NB4 (cell line): ENCODE data around the gene CAPN12.

Experiments
- DNase-seq: peaks from one replicate; pipeline ENCODE4 v3.0.0; 2010; ENCODE audit warnings: low read depth
- H3K4me3 ChIP-seq: one replicate; pipeline ENCODE4 v1.5.1; 2011; ENCODE audit warnings: mild to moderate bottlenecking, low read depth, low read length, moderate library complexity
- MYC ChIP-seq: IDR thresholded peaks from 2 replicates; pipeline ENCODE4 v1.6.1; 2011; ENCODE audit warnings: low read depth, low read length
- POLR2A ChIP-seq: IDR thresholded peaks from 2 replicates; pipeline ENCODE4 v1.6.1; 2011; ENCODE audit warnings: mild to moderate bottlenecking; ENCODE audit not compliant: insufficient read length; ENCODE audit errors: extremely low read depth
- TF ChIP-seq, protein P1 (sequence below): IDR thresholded peaks from one replicate; pipeline ENCODE4 v1.5.1; 2012; ENCODE audit warnings: low read depth, low read length
- TF ChIP-seq, protein P2 (sequence below): IDR thresholded peaks from 2 replicates; pipeline ENCODE4 v1.6.1; 2011; ENCODE audit warnings: low read depth, low read length

CAPN12 gene

DNA sequence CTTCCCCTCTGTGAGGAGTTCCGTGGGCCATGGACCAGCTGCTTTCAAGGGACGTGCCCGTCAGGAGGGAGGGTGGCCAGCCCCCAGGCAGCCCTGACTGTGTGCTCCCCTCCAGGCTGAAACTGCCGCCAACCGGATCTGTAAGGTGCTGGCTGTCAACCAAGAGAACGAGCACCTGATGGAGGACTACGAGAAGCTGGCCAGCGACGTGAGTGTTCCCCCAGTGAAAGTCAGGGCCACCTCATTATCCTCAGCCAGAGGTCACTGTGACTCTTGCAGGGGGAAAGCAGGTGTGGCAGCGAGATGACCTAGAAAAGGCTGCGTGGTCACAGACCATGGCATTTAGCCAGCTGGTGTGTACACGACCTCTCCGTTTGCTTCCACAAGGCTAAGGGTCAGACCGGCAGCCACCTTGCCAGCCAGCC lies 29.9 kb downstream of the CAPN12 start:
- no peak for DNase-seq
- H3K4me3 ChIP-seq: no peak overlapping the region
- no peak for TF ChIP-seq MYC
- TF ChIP-seq, protein P1, sequence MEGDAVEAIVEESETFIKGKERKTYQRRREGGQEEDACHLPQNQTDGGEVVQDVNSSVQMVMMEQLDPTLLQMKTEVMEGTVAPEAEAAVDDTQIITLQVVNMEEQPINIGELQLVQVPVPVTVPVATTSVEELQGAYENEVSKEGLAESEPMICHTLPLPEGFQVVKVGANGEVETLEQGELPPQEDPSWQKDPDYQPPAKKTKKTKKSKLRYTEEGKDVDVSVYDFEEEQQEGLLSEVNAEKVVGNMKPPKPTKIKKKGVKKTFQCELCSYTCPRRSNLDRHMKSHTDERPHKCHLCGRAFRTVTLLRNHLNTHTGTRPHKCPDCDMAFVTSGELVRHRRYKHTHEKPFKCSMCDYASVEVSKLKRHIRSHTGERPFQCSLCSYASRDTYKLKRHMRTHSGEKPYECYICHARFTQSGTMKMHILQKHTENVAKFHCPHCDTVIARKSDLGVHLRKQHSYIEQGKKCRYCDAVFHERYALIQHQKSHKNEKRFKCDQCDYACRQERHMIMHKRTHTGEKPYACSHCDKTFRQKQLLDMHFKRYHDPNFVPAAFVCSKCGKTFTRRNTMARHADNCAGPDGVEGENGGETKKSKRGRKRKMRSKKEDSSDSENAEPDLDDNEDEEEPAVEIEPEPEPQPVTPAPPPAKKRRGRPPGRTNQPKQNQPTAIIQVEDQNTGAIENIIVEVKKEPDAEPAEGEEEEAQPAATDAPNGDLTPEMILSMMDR: no peak
- TF ChIP-seq POLR2A: no peak

DNA sequence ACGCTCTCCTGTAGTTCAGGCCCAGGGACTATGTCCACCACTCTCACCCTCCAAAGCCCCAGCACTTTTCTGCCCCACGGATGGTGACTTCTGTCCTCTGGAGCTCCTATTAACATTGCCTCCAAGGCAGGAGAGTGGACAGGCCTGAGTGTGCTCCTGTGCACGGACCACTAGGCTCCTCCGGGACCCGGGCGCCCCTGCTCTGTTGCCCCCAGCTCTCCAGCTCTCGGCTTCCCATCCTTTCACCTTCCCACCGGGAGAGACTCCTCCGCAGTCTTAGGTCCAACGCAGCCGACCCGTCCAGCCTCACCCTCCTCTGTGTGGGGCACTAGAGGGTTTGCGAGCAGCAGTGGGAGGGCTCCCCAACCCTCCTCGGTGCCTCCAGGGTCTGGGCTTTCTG lies 30.4 kb downstream of the CAPN12 start:
- H3K4me3 ChIP-seq: no peak overlapping the region
- no peak for TF ChIP-seq MYC
- TF ChIP-seq, protein P2, sequence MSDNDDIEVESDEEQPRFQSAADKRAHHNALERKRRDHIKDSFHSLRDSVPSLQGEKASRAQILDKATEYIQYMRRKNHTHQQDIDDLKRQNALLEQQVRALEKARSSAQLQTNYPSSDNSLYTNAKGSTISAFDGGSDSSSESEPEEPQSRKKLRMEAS: no peak
- no peak for DNase-seq

DNA sequence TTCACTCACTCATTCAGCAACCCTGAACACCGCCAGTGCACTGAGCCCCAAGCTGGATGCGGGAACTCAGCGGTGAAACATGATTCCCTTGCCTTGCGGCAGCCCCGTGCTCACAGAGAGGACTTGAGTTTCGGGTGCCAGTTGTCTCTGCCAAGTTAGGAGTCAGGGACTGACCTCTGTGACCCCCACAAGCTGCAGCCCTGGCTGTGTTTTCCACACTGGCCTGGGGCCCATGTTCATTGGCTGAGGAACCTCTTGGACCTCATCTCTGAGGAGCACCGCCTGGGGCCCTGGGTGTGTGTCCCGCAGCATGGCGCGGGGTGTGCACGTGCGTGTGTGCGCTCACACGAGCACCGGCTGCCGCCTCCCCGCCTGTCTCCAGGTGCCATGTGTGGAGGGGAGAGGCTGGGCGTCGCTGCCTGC lies 31.0 kb downstream of the CAPN12 start:
- H3K4me3 ChIP-seq: no peak overlapping the region
- TF ChIP-seq, protein P1: no peak
- TF ChIP-seq, protein P2: no peak
- TF ChIP-seq POLR2A: no peak
- DNase-seq: no peak

DNA sequence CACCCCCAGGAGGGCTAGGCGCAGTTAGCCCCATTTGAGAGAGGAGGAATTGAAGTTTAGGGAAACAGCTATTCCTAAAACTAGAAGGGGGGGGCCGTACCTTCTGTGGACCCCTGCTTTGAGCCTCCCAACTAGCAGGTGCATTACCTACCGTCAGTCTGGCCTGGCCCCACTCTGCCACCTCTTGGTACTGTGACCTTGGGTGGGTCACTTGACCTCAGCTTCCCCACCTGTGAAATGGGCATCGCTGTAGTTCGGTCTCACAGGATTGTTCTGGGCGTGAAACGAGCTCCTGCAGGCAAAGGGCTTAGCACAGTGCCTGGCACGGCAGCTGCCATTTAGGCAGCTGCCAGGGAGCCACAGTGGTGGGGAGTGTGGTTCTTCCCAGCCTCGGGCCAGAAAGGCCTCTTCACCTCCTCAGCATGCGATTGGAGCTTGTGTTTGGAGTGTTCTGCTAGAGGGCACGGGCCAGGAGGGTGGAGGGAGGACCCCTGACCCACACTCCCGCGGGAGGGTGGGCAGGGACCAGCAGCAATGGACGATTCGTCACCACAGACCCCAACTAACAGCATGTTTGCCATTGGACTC lies 32.0 kb downstream of the CAPN12 start:
- no peak for DNase-seq
- no peak for TF ChIP-seq POLR2A
- TF ChIP-seq, protein P1: no peak
- TF ChIP-seq, protein P2: no peak
- no peak for TF ChIP-seq MYC
- no peak overlapping the region for H3K4me3 ChIP-seq

DNA sequence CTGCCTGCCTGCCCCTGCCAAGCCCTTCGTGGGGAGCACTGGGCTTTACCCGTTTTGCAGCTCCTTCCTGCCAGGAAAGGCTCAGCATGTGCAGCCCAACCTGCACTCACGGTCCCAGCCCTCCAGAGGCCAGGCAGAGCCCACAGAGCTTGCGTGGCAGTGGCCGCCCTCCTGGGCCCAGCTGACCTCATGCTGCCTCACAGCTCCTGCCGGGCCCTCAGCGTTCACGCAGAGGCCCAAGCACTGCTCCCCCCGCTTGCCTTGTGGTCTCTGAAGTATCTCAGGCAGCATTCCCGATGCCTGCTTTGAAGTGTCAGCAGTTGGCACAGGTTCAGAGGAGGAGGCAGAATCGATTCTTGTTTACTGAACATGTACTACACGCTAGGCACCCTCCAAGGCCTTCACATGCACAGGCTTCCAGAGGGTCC lies 32.5 kb downstream of the CAPN12 start:
- H3K4me3 ChIP-seq: no peak overlapping the region
- TF ChIP-seq MYC (no peak), POLR2A (no peak)
- TF ChIP-seq, protein P2: no peak
- TF ChIP-seq, protein P1: no peak
- no peak for DNase-seq

DNA sequence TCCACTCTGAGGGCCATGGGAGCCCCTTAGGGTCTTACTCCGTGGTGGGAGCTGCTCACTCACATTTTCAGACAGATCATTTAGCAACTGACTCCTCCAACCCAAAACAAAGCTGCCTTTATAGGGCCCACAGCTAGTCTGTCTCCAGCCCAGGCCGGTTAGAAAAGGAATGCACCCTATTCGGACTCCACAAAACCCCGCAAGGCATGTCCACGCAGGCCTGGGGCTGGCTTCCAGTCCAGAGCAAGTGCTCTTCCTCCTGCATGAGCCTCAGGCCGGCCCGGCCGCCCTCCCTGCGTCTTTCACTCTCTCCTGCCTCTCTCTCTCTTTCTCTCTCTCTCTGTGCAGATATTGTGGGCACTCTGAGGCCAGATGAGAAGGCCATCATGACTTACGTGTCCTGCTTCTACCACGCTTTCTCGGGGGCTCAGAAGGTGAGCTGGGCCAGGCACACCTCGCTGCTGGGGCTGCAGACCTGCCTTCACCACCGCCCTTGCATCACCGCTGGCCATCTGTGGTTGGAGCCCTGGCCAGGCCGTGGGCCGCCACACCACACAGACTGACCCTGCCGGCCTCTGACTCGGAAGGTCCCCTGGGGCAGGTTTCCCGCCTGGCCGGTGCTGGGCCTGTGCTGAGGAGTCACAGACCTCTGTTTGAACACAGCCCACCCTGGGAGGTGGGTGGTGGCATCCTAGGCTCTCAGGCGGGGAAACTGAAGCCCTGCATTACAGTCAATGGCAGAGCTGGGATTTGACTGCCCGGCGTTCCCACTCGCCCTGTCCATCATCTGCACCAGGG lies 33.1 kb downstream of the CAPN12 start:
- H3K4me3 ChIP-seq: no peak overlapping the region

More for the DNA sequence above, 33.1 kb downstream of the CAPN12 start:
- no peak for DNase-seq
- TF ChIP-seq, protein P1: no peak
- TF ChIP-seq MYC (no peak), POLR2A (no peak)
- TF ChIP-seq, protein P2: no peak
